Naive B cell (primary cell): ENCODE results near the gene PCDHB14. TPM values are rescaled to one million over a fixed set of nuclear protein-coding genes. Genes with fewer than 3 reads are reported as not detected.
"Not testable (repeated sequence)": the region's sequence is repeated elsewhere in the genome, so short reads cannot be mapped to it uniquely, and the experiment has no call there.

ENCODE experiments used
- ATAC-seq, 2 donors: fragments of 150-1000 bp; cut with Tn5 transposase; 2 replicates each; pipeline ENCODE4 v1.10.0; 2021; ENCODE audit warnings: low read depth in 2 of 2, mild to moderate bottlenecking in 2 of 2, moderate library complexity in 2 of 2
- DNase-seq: peaks from one replicate; pipeline ENCODE4 v3.0.0; 2022
- H3K27ac Mint-ChIP-seq, 6 donors: one replicate each; pipeline ENCODE4 v1.8.0; 2020 to 2022; ENCODE audit warnings: mild to moderate bottlenecking in 6 of 6, mixed read lengths in 6 of 6, moderate library complexity in 5 of 6, inconsistent platforms in 2 of 6
- H3K27me3 Mint-ChIP-seq, 3 donors: one replicate each; pipeline ENCODE4 v1.8.0; 2021 to 2022; ENCODE audit warnings: mixed read lengths in 3 of 3, mild to moderate bottlenecking in 1 of 3
- H3K36me3 Mint-ChIP-seq, 2 donors: one replicate each; pipeline ENCODE4 v1.8.0; 2020 to 2022; ENCODE audit warnings: mixed read lengths in 2 of 2, inconsistent platforms in 1 of 2, mild to moderate bottlenecking in 1 of 2
- H3K4me1 Mint-ChIP-seq, 3 donors: one replicate each; pipeline ENCODE4 v1.8.0; 2020 to 2022; ENCODE audit warnings: mixed read lengths in 3 of 3, inconsistent platforms in 1 of 3, mild to moderate bottlenecking in 1 of 3, moderate library complexity in 1 of 3
- H3K4me3 Mint-ChIP-seq, 8 donors: one replicate each; pipeline ENCODE4 v1.8.0; 2020 to 2022; ENCODE audit warnings: mild to moderate bottlenecking in 8 of 8, mixed read lengths in 8 of 8, moderate library complexity in 8 of 8, inconsistent platforms in 2 of 8
- H3K9me3 Mint-ChIP-seq, 7 donors: one replicate each; pipeline ENCODE4 v1.8.0; 2020 to 2022; ENCODE audit warnings: mixed read lengths in 7 of 7, mild to moderate bottlenecking in 5 of 7, inconsistent platforms in 2 of 7, moderate library complexity in 1 of 7
- polyA plus RNA-seq, 6 donors: library from polyadenylated mRNA; unstranded; fragments of 300-500 nt; fragmentation: Illumina TruSeq; gene quantifications; one replicate each; pipeline ENCODE4 v1.2.3, GENCODE V29; 2021; ENCODE audit warnings: low read depth in 6 of 6

PCDHB14 gene
- polyA plus RNA-seq, 6 donors from 2014 or later, result not detected

- H3K4me1 Mint-ChIP-seq, H3K27ac Mint-ChIP-seq, ATAC-seq, H3K4me3 Mint-ChIP-seq, DNase-seq: not testable (repeated sequence)
- Mint-ChIP-seq H3K36me3 (peaks cover 12 to 30% of the 10 kb centered on the region in 2 donors), H3K27me3 (peaks cover 49 to 68% (median 62%) of the 10 kb centered on the region in 3 donors), H3K9me3 (peaks cover 9 to 73% (median 38%) of the 10 kb centered on the region in 7 donors)
Observed at GRCh38 chr5:141215504-141215903, 7.6 kb upstream of the PCDHB14 start.

DNA sequence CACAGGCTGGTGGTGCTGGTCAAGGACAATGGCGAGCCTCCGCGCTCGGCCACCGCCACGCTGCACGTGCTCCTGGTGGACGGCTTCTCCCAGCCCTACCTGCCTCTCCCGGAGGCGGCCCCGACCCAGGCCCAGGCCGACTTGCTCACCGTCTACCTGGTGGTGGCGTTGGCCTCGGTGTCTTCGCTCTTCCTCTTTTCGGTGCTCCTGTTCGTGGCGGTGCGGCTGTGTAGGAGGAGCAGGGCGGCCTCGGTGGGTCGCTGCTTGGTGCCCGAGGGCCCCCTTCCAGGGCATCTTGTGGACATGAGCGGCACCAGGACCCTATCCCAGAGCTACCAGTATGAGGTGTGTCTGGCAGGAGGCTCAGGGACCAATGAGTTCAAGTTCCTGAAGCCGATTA is 7.1 kb upstream of the PCDHB14 start:
- H3K27ac Mint-ChIP-seq, H3K4me1 Mint-ChIP-seq, DNase-seq, ATAC-seq: not testable (repeated sequence)
- peak overlapping the region in 1 of 8 donors; percentile 22 for H3K4me3 Mint-ChIP-seq
- H3K36me3 Mint-ChIP-seq, result peaks cover 15 to 26% of the 10 kb centered on the region in 2 donors
- H3K27me3 Mint-ChIP-seq, result peaks cover 53 to 68% (median 65%) of the 10 kb centered on the region in 3 donors
- H3K9me3 Mint-ChIP-seq, result peaks cover 8 to 75% (median 35%) of the 10 kb centered on the region in 7 donors

- not testable (repeated sequence) for H3K36me3 Mint-ChIP-seq, H3K27ac Mint-ChIP-seq, H3K4me1 Mint-ChIP-seq, H3K4me3 Mint-ChIP-seq, ATAC-seq, DNase-seq
- Mint-ChIP-seq H3K9me3 (peaks cover 6 to 64% (median 26%) of the 10 kb centered on the region in 7 donors), H3K27me3 (peaks cover 35 to 68% (median 37%) of the 10 kb centered on the region in 3 donors)
Observed at GRCh38 chr5:141224844-141225243, 1.7 kb downstream of the PCDHB14 start.

DNA sequence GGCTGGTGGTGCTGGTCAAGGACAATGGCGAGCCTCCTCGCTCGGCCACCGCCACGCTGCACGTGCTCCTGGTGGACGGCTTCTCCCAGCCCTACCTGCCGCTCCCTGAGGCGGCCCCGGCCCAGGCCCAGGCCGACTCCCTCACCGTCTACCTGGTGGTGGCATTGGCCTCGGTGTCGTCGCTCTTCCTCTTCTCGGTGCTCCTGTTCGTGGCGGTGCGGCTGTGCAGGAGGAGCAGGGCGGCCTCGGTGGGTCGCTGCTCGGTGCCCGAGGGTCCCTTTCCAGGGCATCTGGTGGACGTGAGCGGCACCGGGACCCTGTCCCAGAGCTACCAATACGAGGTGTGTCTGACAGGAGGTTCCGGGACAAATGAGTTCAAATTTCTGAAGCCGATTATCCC is 2.3 kb downstream of the PCDHB14 start:
- not testable (repeated sequence) for H3K4me3 Mint-ChIP-seq, ATAC-seq, DNase-seq, H3K36me3 Mint-ChIP-seq, H3K4me1 Mint-ChIP-seq
- Mint-ChIP-seq H3K9me3 (peaks cover 6 to 58% (median 25%) of the 10 kb centered on the region in 7 donors), H3K27ac (peak overlapping the region in 1 of 6 donors; percentile 37), H3K27me3 (peaks cover 32 to 62% (median 32%) of the 10 kb centered on the region in 3 donors)

DNA sequence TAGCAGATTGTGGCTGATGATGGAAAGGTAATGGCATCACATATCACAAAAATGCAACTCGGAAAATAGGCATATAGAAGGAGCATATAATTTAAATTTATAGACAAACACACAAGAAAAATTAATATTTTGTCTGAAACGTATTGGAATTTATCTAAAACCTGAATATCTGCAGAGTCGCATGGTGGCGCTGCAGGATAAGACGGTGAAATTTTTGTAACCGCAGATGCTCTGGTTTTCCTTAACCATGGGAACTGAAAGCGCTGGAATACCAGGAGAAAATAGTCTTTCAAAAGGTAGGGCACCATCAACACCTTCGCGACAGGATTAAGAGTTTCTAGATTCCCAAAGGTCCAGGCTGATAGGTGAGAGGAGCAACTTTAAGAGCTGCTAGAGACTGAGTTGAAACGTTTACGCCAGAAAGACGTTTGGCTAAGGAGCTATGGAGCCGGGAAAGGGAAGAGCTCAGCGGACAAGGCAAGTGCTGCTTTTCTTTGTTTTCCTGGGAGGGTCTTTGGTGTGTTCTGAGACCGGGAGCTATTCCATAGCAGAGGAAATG is 11.0 kb downstream of the PCDHB14 start:
- Mint-ChIP-seq H3K9me3 (peaks cover 9 to 72% (median 54%) of the 10 kb centered on the region in 7 donors), H3K27me3 (peaks cover 27 to 50% (median 29%) of the 10 kb centered on the region in 3 donors), H3K4me3 (peak overlapping the region in 1 of 8 donors; percentile 50)

GRCh38 chr5:141235922-141236321 is 12.8 kb downstream of the PCDHB14 start:
- Mint-ChIP-seq H3K27me3 (peaks cover 41 to 68% (median 46%) of the 10 kb centered on the region in 3 donors), H3K4me3 (peak overlapping the region in 1 of 8 donors; percentile 65), H3K27ac (peak overlapping the region in 1 of 6 donors; percentile 59), H3K36me3 (peaks cover 26 to 32% of the 10 kb centered on the region in 2 donors), H3K9me3 (peaks cover 9 to 89% (median 66%) of the 10 kb centered on the region in 7 donors)
- ATAC-seq, DNase-seq, H3K4me1 Mint-ChIP-seq: not testable (repeated sequence)

More for the DNA sequence above, 11.0 kb downstream of the PCDHB14 start:
- DNase-seq (no peak), ATAC-seq (no peak)
- peaks cover 15 to 20% of the 10 kb centered on the region in 2 donors for H3K36me3 Mint-ChIP-seq
- H3K4me1 Mint-ChIP-seq, result peaks cover 0 to 3% (median 0%) of the 10 kb centered on the region in 3 donors
- H3K27ac Mint-ChIP-seq, result no peak overlapping the region

DNA sequence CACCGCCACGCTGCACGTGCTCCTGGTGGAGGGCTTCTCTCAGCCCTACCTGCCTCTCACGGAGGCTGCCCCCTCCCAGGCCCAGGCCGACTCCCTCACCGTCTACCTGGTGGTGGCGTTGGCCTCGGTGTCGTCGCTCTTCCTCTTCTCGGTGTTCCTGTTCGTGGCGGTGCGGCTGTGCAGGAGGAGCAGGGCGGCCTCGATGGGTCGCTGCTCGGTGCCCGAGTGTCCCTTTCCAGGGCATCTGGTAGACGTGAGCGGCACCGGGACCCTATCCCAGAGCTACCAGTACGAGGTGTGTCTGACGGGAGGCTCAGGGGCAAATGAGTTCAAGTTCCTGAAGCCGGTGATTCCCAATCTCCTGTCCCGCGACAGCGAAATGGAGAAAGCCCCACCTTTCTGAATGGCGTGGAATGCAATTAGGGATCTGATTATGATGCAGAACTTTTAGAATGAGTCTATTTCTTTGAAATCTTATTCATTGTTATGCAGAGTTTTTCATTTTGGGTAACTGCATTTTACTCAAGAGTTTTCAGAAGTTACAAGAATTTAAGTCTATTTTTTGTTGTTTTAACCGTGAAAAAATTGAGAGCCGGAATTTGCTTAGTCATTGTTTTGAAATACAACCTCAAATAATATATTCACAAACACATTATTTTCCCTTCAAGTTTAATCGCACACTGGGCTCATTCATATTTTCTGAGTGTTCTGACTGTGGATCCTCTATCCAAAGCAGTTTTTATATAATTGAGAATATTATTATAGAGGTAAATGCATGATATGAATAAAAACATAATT is 13.6 kb downstream of the PCDHB14 start:
- no peak for DNase-seq
- H3K27ac Mint-ChIP-seq, result peak overlapping the region in 2 of 6 donors; percentile 36 to 92
- H3K9me3 Mint-ChIP-seq, result peaks cover 9 to 84% (median 61%) of the 10 kb centered on the region in 7 donors
- H3K27me3 Mint-ChIP-seq, result peaks cover 44 to 73% (median 52%) of the 10 kb centered on the region in 3 donors
- no peak overlapping the region for H3K4me3 Mint-ChIP-seq
- H3K4me1 Mint-ChIP-seq, result peaks cover 0 to 3% (median 0%) of the 10 kb centered on the region in 3 donors
- no peak for ATAC-seq
- H3K36me3 Mint-ChIP-seq, result peaks cover 27 to 35% of the 10 kb centered on the region in 2 donors

GRCh38 chr5:141241496-141241895 is 18.4 kb downstream of the PCDHB14 start:
- Mint-ChIP-seq H3K27ac (no peak overlapping the region), H3K9me3 (peaks cover 4 to 89% (median 66%) of the 10 kb centered on the region in 7 donors), H3K4me3 (no peak overlapping the region), H3K27me3 (peaks cover 38 to 67% (median 57%) of the 10 kb centered on the region in 3 donors), H3K36me3 (peaks cover 25 to 54% of the 10 kb centered on the region in 2 donors), H3K4me1 (no peaks in the 10 kb centered on the region)
- ATAC-seq (no peak), DNase-seq (no peak)

DNA sequence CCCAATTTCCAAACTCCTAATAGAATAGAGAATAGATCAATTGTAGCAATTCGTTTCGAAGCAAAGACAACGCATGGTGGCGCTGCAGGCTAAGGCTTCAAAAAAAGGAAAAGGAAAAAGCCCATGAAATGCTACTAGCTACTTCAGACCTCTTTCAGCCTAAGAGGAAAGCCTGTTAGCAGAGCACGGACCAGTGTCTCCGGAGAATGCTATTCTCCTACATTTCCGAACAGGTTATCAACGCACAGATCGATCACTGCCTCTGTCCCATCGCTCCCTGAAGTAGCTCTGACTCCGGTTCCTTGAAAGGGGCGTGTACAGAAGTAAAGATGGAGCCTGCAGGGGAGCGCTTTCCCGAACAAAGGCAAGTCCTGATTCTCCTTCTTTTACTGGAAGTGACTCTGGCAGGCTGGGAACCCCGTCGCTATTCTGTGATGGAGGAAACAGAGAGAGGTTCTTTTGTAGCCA is 22.1 kb downstream of the PCDHB14 start, which contains the start of gene PCDHB15:
Gene PCDHB15, plus strand, starts transcription at position 146 of the 468 bp plus-strand sequence. Its CDS starts 184 bp downstream, at position 330.
- Mint-ChIP-seq H3K4me3 (peak within 1 kb of the TSS in 4 of 8 donors; percentile 19 to 78 (median 55)), H3K36me3 (peaks cover 25 to 64% of the 10 kb centered on the region in 2 donors)

GRCh38 chr5:141246971-141247370 is 23.8 kb downstream of the PCDHB14 start:
- peaks cover 12 to 49% (median 29%) of the 10 kb centered on the region in 3 donors for H3K27me3 Mint-ChIP-seq
- DNase-seq, H3K27ac Mint-ChIP-seq, H3K4me1 Mint-ChIP-seq, ATAC-seq, H3K4me3 Mint-ChIP-seq: not testable (repeated sequence)
- peaks cover 19 to 52% of the 10 kb centered on the region in 2 donors for H3K36me3 Mint-ChIP-seq
- H3K9me3 Mint-ChIP-seq, result peaks cover 7 to 93% (median 70%) of the 10 kb centered on the region in 7 donors

More for the DNA sequence above, 22.1 kb downstream of the PCDHB14 start, which contains the start of gene PCDHB15:
- peaks cover 10 to 91% (median 70%) of the 10 kb centered on the region in 7 donors for H3K9me3 Mint-ChIP-seq
- H3K27me3 Mint-ChIP-seq, result peaks cover 21 to 60% (median 44%) of the 10 kb centered on the region in 3 donors
- H3K27ac Mint-ChIP-seq, result peak within 1 kb of the TSS in 1 of 6 donors; percentile 54
- ATAC-seq, result no peak
- DNase-seq, result no peak
- no peaks in the 10 kb centered on the region for H3K4me1 Mint-ChIP-seq

- Mint-ChIP-seq H3K4me3 (peak overlapping the region in 1 of 8 donors; percentile 7), H3K36me3 (peaks cover 19 to 49% of the 10 kb centered on the region in 2 donors), H3K27me3 (peaks cover 7 to 49% (median 26%) of the 10 kb centered on the region in 3 donors), H3K9me3 (peaks cover 6 to 93% (median 70%) of the 10 kb centered on the region in 7 donors)
- not testable (repeated sequence) for H3K4me1 Mint-ChIP-seq, DNase-seq, ATAC-seq, H3K27ac Mint-ChIP-seq
Observed at GRCh38 chr5:141247434-141247833, 24.3 kb downstream of the PCDHB14 start.

GRCh38 chr5:141250576-141250975 is 27.4 kb downstream of the PCDHB14 start:
- H3K36me3 Mint-ChIP-seq, result peaks cover 24 to 33% of the 10 kb centered on the region in 2 donors
- no peaks in the 10 kb centered on the region for H3K4me1 Mint-ChIP-seq

GRCh38 chr5:141258464-141258863 is 35.3 kb downstream of the PCDHB14 start:
- Mint-ChIP-seq H3K27ac (no peak overlapping the region), H3K36me3 (peaks cover 37 to 46% of the 10 kb centered on the region in 2 donors), H3K4me3 (no peak overlapping the region), H3K27me3 (no peaks in the 10 kb centered on the region), H3K4me1 (no peaks in the 10 kb centered on the region), H3K9me3 (peaks cover 0 to 99% (median 88%) of the 10 kb centered on the region in 7 donors)
- DNase-seq (no peak), ATAC-seq (no peak)

More at GRCh38 chr5:141250576-141250975, 27.4 kb downstream of the PCDHB14 start:
- no peak for DNase-seq
- no peak overlapping the region for H3K27ac Mint-ChIP-seq
- H3K4me3 Mint-ChIP-seq, result no peak overlapping the region
- ATAC-seq, result no peak
- H3K9me3 Mint-ChIP-seq, result peaks cover 6 to 93% (median 76%) of the 10 kb centered on the region in 7 donors
- peaks cover 0 to 17% (median 0%) of the 10 kb centered on the region in 3 donors for H3K27me3 Mint-ChIP-seq
